Measurements from ENCODE around the gene DHRS7. TPM values are rescaled to one million over a fixed set of nuclear protein-coding genes. Genes with fewer than 3 reads are reported as not detected.

DHRS7 gene
- polyA plus RNA-seq, 2 of the 4 experiments (the other 2 are of a cell fraction) = 75.4 to 97.5 TPM

- FAIRE-seq (no peak), ATAC-seq (no peak), DNase-seq (ENCODE audit: low read depth in 1 of 2, low spot score in 1 of 2) (no peak)
- POLR2A ChIA-PET = no interaction called here
- no peak for TF ChIP-seq KDM5A (IDR thresholded peaks at IDR 0.05)
- no peak for TF ChIP-seq E2F6 (IDR thresholded peaks at IDR 0.05; ENCODE audit: borderline replicate concordance, low read depth)
- TF ChIP-seq NFE2L2 (conservative IDR thresholded peaks at IDR 0.05; ENCODE audit: low read length) = no peak
- TF ChIP-seq MAFK (IDR thresholded peaks at IDR 0.05; ENCODE audit: partially characterized antibody) = no peak
- TF ChIP-seq TFCP2L1 (CRISPR knock-in tag; IDR thresholded peaks at IDR 0.05) = no peak
- TF ChIP-seq RNF2 (IDR thresholded peaks at IDR 0.05; ENCODE audit: borderline replicate concordance, low read depth) = no peak
- no peak for TF ChIP-seq RAD21 (conservative IDR thresholded peaks at IDR 0.05 in 1 of 2, IDR thresholded peaks at IDR 0.05 in 1 of 2)
- no peak for TF ChIP-seq ESRRA (IDR thresholded peaks at IDR 0.05; ENCODE audit: borderline replicate concordance, low read length)
- no peak for TF ChIP-seq ZC3H11A (IDR thresholded peaks at IDR 0.05)
- no peak for TF ChIP-seq EP300 (IDR thresholded peaks at IDR 0.05)
- TF ChIP-seq RFX5 (IDR thresholded peaks at IDR 0.05) = no peak
- no peak for TF ChIP-seq RARB (CRISPR knock-in tag; IDR thresholded peaks at IDR 0.05)
- no peak for TF ChIP-seq MYC (IDR thresholded peaks at IDR 0.05; ENCODE audit: borderline replicate concordance, low read length)
- Histone ChIP-seq H3K4me2 (no peak overlapping the region), H3K4me3 (no peak overlapping the region), H3K9me3 (no peaks in the 10 kb centered on the region), H3K4me1 (0 out of 3 replicates have a peak, but pooled peaks cover 8% of the 10 kb centered on the region), H3K27ac (no peak overlapping the region)
- CTCF ChIA-PET = interaction anchor here (1.2 to 1.9 kb wide), 4 partner anchors 13 to 205 kb away, joined by 3 to 6 read pairs (median 5); no protein-coding TSS in a partner anchor
- WGBS (ENCODE audit: missing lambda C conversion rate) = 85% methylated on average over 3 of the region's 3 CpGs
These were observed 4.5 kb upstream of the DHRS7 start for GRCh38 chr14:60169722-60170121.

- Histone ChIP-seq H3K4me3 (no peak overlapping the region), H3K4me2 (peak overlapping the region; percentile 70), H3K9me3 (no peaks in the 10 kb centered on the region), H3K27ac (no peak overlapping the region; a peak in 2 of 6 replicates), H3K4me1 (peaks cover 17% of the 10 kb centered on the region; the same call in 2 of the 3 replicates)
- DNase-seq (ENCODE audit: low read depth in 1 of 2, low spot score in 1 of 2) (no peak), ATAC-seq (no peak), FAIRE-seq (no peak)
- CTCF ChIA-PET = interaction anchor here (0.7 to 2.6 kb wide), 31 partner anchors 10 to 714 kb away, joined by 3 to 44 read pairs (median 5); no protein-coding TSS in a partner anchor
- WGBS (ENCODE audit: missing lambda C conversion rate) = 40% methylated on average over 3 of the region's 3 CpGs
- POLR2A ChIA-PET = interaction anchor here (1.4 to 2.4 kb wide), 4 partner anchors 8 to 201 kb away, joined by 5 to 15 read pairs (median 11); partner anchors contain the start of gene PCNX4
- TF ChIP-seq EHF (CRISPR knock-in tag; IDR thresholded peaks at IDR 0.05) (no peak), MAZ (IDR thresholded peaks at IDR 0.05; ENCODE audit: borderline replicate concordance, low read depth, low read length) (no peak), POLR2AphosphoS2 (conservative IDR thresholded peaks at IDR 0.05; ENCODE audit: low read length) (no peak)
These were observed 944 bp upstream of the DHRS7 start for GRCh38 chr14:60166142-60166541.

- ChIA-PET POLR2A (interaction anchor here (1.1 to 2.4 kb wide), 5 partner anchors 9 to 200 kb away, joined by 3 to 15 read pairs (median 9); partner anchors contain the start of gene PCNX4), CTCF (interaction anchor here (0.7 to 2.6 kb wide), 35 partner anchors 9 to 714 kb away, joined by 3 to 44 read pairs (median 5); no protein-coding TSS in a partner anchor)
- WGBS (ENCODE audit: missing lambda C conversion rate) = 3% methylated on average over 4 of the region's 4 CpGs
- Histone ChIP-seq H3K4me1 (peaks cover 17% of the 10 kb centered on the region; the same call in 2 of the 3 replicates), H3K27ac (peak overlapping the region; percentile 83 to 91), H3K4me2 (peak overlapping the region; percentile 70), H3K4me3 (peak overlapping the region; percentile 83), H3K9me3 (no peaks in the 10 kb centered on the region)
- no peak for FAIRE-seq
- TF ChIP-seq MYC (IDR thresholded peaks at IDR 0.05; ENCODE audit: borderline replicate concordance, low read length) = no peak
- no peak for TF ChIP-seq RARB (CRISPR knock-in tag; IDR thresholded peaks at IDR 0.05)
- TF ChIP-seq RAD21 (conservative IDR thresholded peaks at IDR 0.05 in 1 of 2, IDR thresholded peaks at IDR 0.05 in 1 of 2) = no peak
- TF ChIP-seq ESRRA (IDR thresholded peaks at IDR 0.05; ENCODE audit: borderline replicate concordance, low read length) = no peak
- TF ChIP-seq NPAS2 (CRISPR knock-in tag; IDR thresholded peaks at IDR 0.05; ENCODE audit: borderline replicate concordance) = no peak
- DNase-seq (ENCODE audit: low read depth in 1 of 2, low spot score in 1 of 2) = no peak
- no peak for ATAC-seq
These were observed 314 bp upstream of the DHRS7 start for GRCh38 chr14:60165547-60165876.

- POLR2A ChIA-PET = interaction anchor here (1.1 to 2.4 kb wide), 4 partner anchors 10 to 199 kb away, joined by 3 to 15 read pairs (median 11); partner anchors contain the start of gene PCNX4
- no peak for FAIRE-seq
These were observed 840 bp downstream of the DHRS7 start for GRCh38 chr14:60164404-60164711.

More at GRCh38 chr14:60164404-60164711, 840 bp downstream of the DHRS7 start:
- H3K27ac ChIP-seq = peak overlapping the region; percentile 83 to 91
- WGBS (ENCODE audit: missing lambda C conversion rate) = 16% methylated on average over 5 of the region's 5 CpGs
- TF ChIP-seq BCL3 (IDR thresholded peaks at IDR 0.05) (no peak), GATA3 (IDR thresholded peaks at IDR 0.05; ENCODE audit: borderline replicate concordance) (peak; percentile 69), CEBPB (IDR thresholded peaks at IDR 0.05) (peak; percentile 34 to 59; a peak in 2 of 4 replicates)
- no peaks in the 10 kb centered on the region for H3K9me3 ChIP-seq
- peak in 1 of 2 experiments; percentile 36 for DNase-seq (ENCODE audit: low read depth in 1 of 2, low spot score in 1 of 2)
- H3K4me2 ChIP-seq = peak overlapping the region; percentile 70
- ATAC-seq = no peak
- CTCF ChIA-PET = interaction anchor here (0.8 to 2.6 kb wide), 18 partner anchors 8 to 200 kb away, joined by 3 to 44 read pairs (median 6); no protein-coding TSS in a partner anchor
- peaks cover 17% of the 10 kb centered on the region; the same call in 2 of the 3 replicates for H3K4me1 ChIP-seq
- H3K4me3 ChIP-seq = peak overlapping the region; percentile 83

All from A549 (cell line).